Mesenchymal stem cell (in vitro differentiated cells and primary cell): ENCODE measurements around the gene ARGLU1.

Experiments
- DNase-seq: peaks from one replicate; pipeline ENCODE4 v3.0.0-alpha.2; 2013
- H2AFZ ChIP-seq: one replicate; pipeline ENCODE4 v1.6.1; 2013; ENCODE audit warnings: low read depth, mild to moderate bottlenecking, control low read depth, inconsistent platforms, low read length, moderate library complexity
- H2AK5ac ChIP-seq: 2 replicates; pipeline ENCODE4 v1.6.1; 2013; ENCODE audit warnings: low read length, moderate library complexity, mild to moderate bottlenecking, inconsistent platforms; ENCODE audit not compliant: severe bottlenecking
- H2BK120ac ChIP-seq: one replicate; pipeline ENCODE4 v1.6.1; 2013; ENCODE audit warnings: low read depth, mild to moderate bottlenecking, inconsistent platforms, low read length, moderate library complexity
- H2BK12ac ChIP-seq, 2 experiments: one replicate each; pipeline ENCODE4 v1.6.1; 2013; ENCODE audit warnings: inconsistent platforms in 2 of 2, low read length in 2 of 2, mild to moderate bottlenecking in 2 of 2, moderate library complexity in 2 of 2, control low read depth in 1 of 2
- H2BK15ac ChIP-seq: one replicate; pipeline ENCODE4 v1.6.1; 2013; ENCODE audit warnings: mild to moderate bottlenecking, low read depth, inconsistent platforms; ENCODE audit not compliant: poor library complexity, severe bottlenecking
- H2BK5ac ChIP-seq: 2 replicates; pipeline ENCODE4 v1.6.1; 2013; ENCODE audit warnings: low read depth, mild to moderate bottlenecking, low read length, control low read depth, inconsistent platforms; ENCODE audit not compliant: poor library complexity, severe bottlenecking
- H3K14ac ChIP-seq, 2 experiments: one replicate each; pipeline ENCODE4 v1.6.1; 2013; ENCODE audit warnings: inconsistent platforms in 2 of 2, low read length in 2 of 2, control low read depth in 1 of 2, mild to moderate bottlenecking in 1 of 2, moderate library complexity in 1 of 2
- H3K18ac ChIP-seq, 2 experiments: one replicate each; pipeline ENCODE4 v1.6.1; 2013; ENCODE audit warnings: inconsistent platforms in 2 of 2, low read length in 2 of 2, control low read depth in 1 of 2, low read depth in 1 of 2, mild to moderate bottlenecking in 1 of 2
- H3K23ac ChIP-seq, 2 experiments: one replicate each; pipeline ENCODE4 v1.6.1; 2013; ENCODE audit warnings: inconsistent platforms in 2 of 2, low read length in 2 of 2, mild to moderate bottlenecking in 2 of 2, moderate library complexity in 2 of 2, control low read depth in 1 of 2
- H3K27ac ChIP-seq: 2 replicates; pipeline ENCODE4 v1.5.1; 2013; ENCODE audit warnings: mild to moderate bottlenecking, moderate library complexity, low read length, control low read depth, inconsistent platforms; ENCODE audit not compliant: poor library complexity, severe bottlenecking
- H3K27me3 ChIP-seq, 2 experiments: 2 replicates each; pipeline versions ENCODE4 v1.6.1 to v1.7.0; 2013; ENCODE audit warnings: low read length in 2 of 2, mild to moderate bottlenecking in 2 of 2, moderate library complexity in 2 of 2, control low read depth in 1 of 2, inconsistent platforms in 1 of 2; ENCODE audit not compliant: control insufficient read depth in 1 of 2, insufficient read depth in 1 of 2
- H3K36me3 ChIP-seq, 2 experiments: 2 replicates each; pipeline versions ENCODE4 v1.6.1 to v1.7.0; 2013; ENCODE audit warnings: low read length in 2 of 2, control low read depth in 1 of 2, inconsistent platforms in 1 of 2, low read depth in 1 of 2, mild to moderate bottlenecking in 1 of 2; ENCODE audit not compliant: insufficient read depth in 2 of 2, control insufficient read depth in 1 of 2
- H3K4ac ChIP-seq, 2 experiments: one replicate each; pipeline ENCODE4 v1.6.1; 2013; ENCODE audit warnings: inconsistent platforms in 2 of 2, low read length in 2 of 2, mild to moderate bottlenecking in 2 of 2, moderate library complexity in 2 of 2, control low read depth in 1 of 2, low read depth in 1 of 2
- H3K4me1 ChIP-seq: 2 replicates; pipeline ENCODE4 v1.6.1; 2013; ENCODE audit warnings: low read depth, low read length, control low read depth; ENCODE audit not compliant: control insufficient read depth, insufficient read depth
- H3K4me2 ChIP-seq: 2 replicates; pipeline ENCODE4 v1.6.1; 2013; ENCODE audit warnings: low read length, mild to moderate bottlenecking, inconsistent platforms; ENCODE audit not compliant: poor library complexity, severe bottlenecking
- H3K4me3 ChIP-seq, 2 experiments: 2 replicates each; pipeline versions ENCODE4 v1.5.1 to v1.7.0; 2013; ENCODE audit warnings: low read length in 2 of 2, mild to moderate bottlenecking in 2 of 2, control low read depth in 1 of 2, low read depth in 1 of 2; ENCODE audit not compliant: insufficient read depth in 1 of 2
- H3K79me1 ChIP-seq: replicated peaks from 2 replicates; pipeline ENCODE4 v1.6.1; 2013; ENCODE audit warnings: mild to moderate bottlenecking, control low read depth, low read length, inconsistent platforms; ENCODE audit not compliant: poor library complexity, severe bottlenecking
- H3K9ac ChIP-seq: 2 replicates; pipeline ENCODE4 v1.7.0; 2013; ENCODE audit warnings: mild to moderate bottlenecking, low read length, moderate library complexity
- H3K9me3 ChIP-seq: 2 replicates; pipeline ENCODE4 v1.7.0; 2013; ENCODE audit warnings: mild to moderate bottlenecking, low read length; ENCODE audit not compliant: control insufficient read depth
- H4K8ac ChIP-seq: one replicate; pipeline ENCODE4 v1.6.1; 2013; ENCODE audit warnings: inconsistent platforms, mild to moderate bottlenecking, low read length, moderate library complexity
- H4K91ac ChIP-seq: one replicate; pipeline ENCODE4 v1.6.1; 2013; ENCODE audit warnings: mild to moderate bottlenecking, low read length, inconsistent platforms
- WGBS: methylation state at CpG from one replicate; pipeline ENCODE4 v1.1.7; 2013; ENCODE audit warnings: mixed read lengths; 5-methylcytosine and 5-hydroxymethylcytosine counted together

Gene ARGLU1

GRCh38 chr13:106534639-106535551 lies 33.0 kb downstream of the ARGLU1 start:
- Histone ChIP-seq H3K14ac (peak overlapping the region in 1 of 2 experiments; percentile 36), H4K91ac (no peak overlapping the region), H3K4me2 (peak overlapping the region; percentile 78), H2BK12ac (no peak overlapping the region), H2AK5ac (no peak overlapping the region), H3K27me3 (no peaks in the 10 kb centered on the region), H3K27ac (peak overlapping the region; percentile 70), H3K9me3 (no peaks in the 10 kb centered on the region), H3K18ac (peak overlapping the region; percentile 61 to 90), H3K4me1 (peaks cover 2% of the 10 kb centered on the region), H2BK120ac (no peak overlapping the region), H2BK15ac (peak overlapping the region; percentile 94), H3K23ac (peak overlapping the region in 1 of 2 experiments; percentile 94), H4K8ac (no peak overlapping the region), H3K9ac (no peak overlapping the region), H2AFZ (peak overlapping the region; percentile 57), H2BK5ac (peak overlapping the region; percentile 85), H3K4me3 (peak overlapping the region; percentile 77 to 98), H3K4ac (peak overlapping the region in 1 of 2 experiments; percentile 43), H3K79me1 (peaks cover 1% of the 10 kb centered on the region), H3K36me3 (no peaks in the 10 kb centered on the region)
- under 1% methylated on average over 52 of the region's 121 CpGs for WGBS
- DNase-seq: peak; percentile 48

GRCh38 chr13:106533943-106534638 lies 33.8 kb downstream of the ARGLU1 start:
- peak overlapping the region; percentile 83 for H4K8ac ChIP-seq
- H3K14ac ChIP-seq: peak overlapping the region; percentile 7 to 49
- H3K4me1 ChIP-seq: peaks cover 3% of the 10 kb centered on the region
- no peaks in the 10 kb centered on the region for H3K36me3 ChIP-seq
- H2AFZ ChIP-seq: peak overlapping the region; percentile 18
- H3K4me3 ChIP-seq: peak overlapping the region; percentile 76 to 98
- peak overlapping the region in 1 of 2 experiments; percentile 44 for H3K4ac ChIP-seq
- H2BK5ac ChIP-seq: peak overlapping the region; percentile 85
- H4K91ac ChIP-seq: peak overlapping the region; percentile 71
- peak overlapping the region; percentile 65 for H2BK15ac ChIP-seq
- under 1% methylated on average over 65 of the region's 66 CpGs for WGBS
- peak overlapping the region; percentile 28 to 75 for H3K18ac ChIP-seq
- no peaks in the 10 kb centered on the region for H3K79me1 ChIP-seq
- H2BK12ac ChIP-seq: peak overlapping the region in 1 of 2 experiments; percentile 43
- peak overlapping the region; percentile 65 for H3K4me2 ChIP-seq
- no peaks in the 10 kb centered on the region for H3K9me3 ChIP-seq
- no peak overlapping the region for H2BK120ac ChIP-seq
- peak overlapping the region; percentile 90 for H3K27ac ChIP-seq
- peak; percentile 83 for DNase-seq
- no peak overlapping the region for H2AK5ac ChIP-seq
- no peaks in the 10 kb centered on the region for H3K27me3 ChIP-seq
- peak overlapping the region; percentile 55 for H3K9ac ChIP-seq
- H3K23ac ChIP-seq: peak overlapping the region; percentile 23 to 24

- no peak overlapping the region for H3K14ac ChIP-seq
- peak overlapping the region; percentile 18 for H2AFZ ChIP-seq
- H3K36me3 ChIP-seq: no peaks in the 10 kb centered on the region
- H3K79me1 ChIP-seq: no peaks in the 10 kb centered on the region
- no peak overlapping the region for H2BK12ac ChIP-seq
- H3K18ac ChIP-seq: no peak overlapping the region
- H2BK120ac ChIP-seq: no peak overlapping the region
- no peak overlapping the region for H4K8ac ChIP-seq
- H3K27me3 ChIP-seq: no peaks in the 10 kb centered on the region
- H2AK5ac ChIP-seq: no peak overlapping the region
- no peak overlapping the region for H4K91ac ChIP-seq
- peak overlapping the region; percentile 90 for H3K27ac ChIP-seq
- H3K4ac ChIP-seq: peak overlapping the region in 1 of 2 experiments; percentile 44
- no peak overlapping the region for H2BK15ac ChIP-seq
- H3K4me2 ChIP-seq: peak overlapping the region; percentile 65
- H3K9ac ChIP-seq: peak overlapping the region; percentile 56
- H3K4me3 ChIP-seq: peak overlapping the region; percentile 76 to 98
- H3K4me1 ChIP-seq: peaks cover 3% of the 10 kb centered on the region
- H3K23ac ChIP-seq: no peak overlapping the region
- peak; percentile 83 for DNase-seq
- 1% methylated on average over 24 of the region's 44 CpGs for WGBS
- no peaks in the 10 kb centered on the region for H3K9me3 ChIP-seq
- peak overlapping the region; percentile 59 for H2BK5ac ChIP-seq
These were observed 34.6 kb downstream of the ARGLU1 start for GRCh38 chr13:106533101-106533942.
